ENCODE results near the gene MCOLN3.

DNA sequence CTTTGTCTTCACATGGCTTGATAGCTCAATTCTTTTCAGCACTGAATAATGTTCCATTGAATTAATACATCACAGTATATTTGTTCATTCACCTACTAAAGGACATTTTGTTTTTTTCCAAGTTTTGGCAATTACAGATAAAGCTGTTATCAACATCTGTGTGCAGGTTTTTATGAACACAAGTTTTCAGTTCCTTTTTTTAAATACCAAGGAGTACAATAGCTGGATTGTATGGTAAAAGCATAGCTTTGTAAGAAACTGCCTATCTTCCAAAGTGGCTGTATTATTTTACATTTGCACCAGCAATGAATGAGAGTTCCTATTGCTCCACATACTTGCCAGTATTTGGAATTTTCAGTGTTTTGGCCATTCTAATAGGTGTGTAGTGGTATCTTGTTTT, 46.6 kb downstream of the MCOLN3 start:
- TF ChIP-seq, protein P1, sequence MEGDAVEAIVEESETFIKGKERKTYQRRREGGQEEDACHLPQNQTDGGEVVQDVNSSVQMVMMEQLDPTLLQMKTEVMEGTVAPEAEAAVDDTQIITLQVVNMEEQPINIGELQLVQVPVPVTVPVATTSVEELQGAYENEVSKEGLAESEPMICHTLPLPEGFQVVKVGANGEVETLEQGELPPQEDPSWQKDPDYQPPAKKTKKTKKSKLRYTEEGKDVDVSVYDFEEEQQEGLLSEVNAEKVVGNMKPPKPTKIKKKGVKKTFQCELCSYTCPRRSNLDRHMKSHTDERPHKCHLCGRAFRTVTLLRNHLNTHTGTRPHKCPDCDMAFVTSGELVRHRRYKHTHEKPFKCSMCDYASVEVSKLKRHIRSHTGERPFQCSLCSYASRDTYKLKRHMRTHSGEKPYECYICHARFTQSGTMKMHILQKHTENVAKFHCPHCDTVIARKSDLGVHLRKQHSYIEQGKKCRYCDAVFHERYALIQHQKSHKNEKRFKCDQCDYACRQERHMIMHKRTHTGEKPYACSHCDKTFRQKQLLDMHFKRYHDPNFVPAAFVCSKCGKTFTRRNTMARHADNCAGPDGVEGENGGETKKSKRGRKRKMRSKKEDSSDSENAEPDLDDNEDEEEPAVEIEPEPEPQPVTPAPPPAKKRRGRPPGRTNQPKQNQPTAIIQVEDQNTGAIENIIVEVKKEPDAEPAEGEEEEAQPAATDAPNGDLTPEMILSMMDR (conservative IDR thresholded peaks at IDR 0.05; ENCODE audit: low read depth, low read length) = no peak
- TF ChIP-seq EZH2phosphoT487 (IDR thresholded peaks at IDR 0.05; ENCODE audit: borderline replicate concordance, low read length) (no peak), EZH2 (IDR thresholded peaks at IDR 0.05; ENCODE audit: low read length, unreplicated experiment) (no peak)

Data from PC-3 (cell line).